Esophagus (tissue), 2 donors: ENCODE measurements around the gene CD300LG. TPM values are rescaled to one million over a fixed set of nuclear protein-coding genes. Genes with fewer than 3 reads are reported as not detected.

Source experiments
- H3K27ac ChIP-seq, 2 donors: one replicate each; pipeline ENCODE4 v1.5.1; 2013; ENCODE audit warnings: low read depth in 2 of 2, mild to moderate bottlenecking in 2 of 2, inconsistent platforms in 1 of 2, low read length in 1 of 2, moderate library complexity in 1 of 2
- H3K27me3 ChIP-seq, 2 donors: one replicate each; pipeline ENCODE4 v1.6.1; 2013; ENCODE audit warnings: low read length in 2 of 2, control low read depth in 1 of 2, mild to moderate bottlenecking in 1 of 2; ENCODE audit not compliant: insufficient read depth in 2 of 2, control insufficient read depth in 1 of 2
- H3K36me3 ChIP-seq, 2 donors: one replicate each; pipeline ENCODE4 v1.6.1; 2013; ENCODE audit warnings: low read length in 1 of 2; ENCODE audit not compliant: control insufficient read depth in 2 of 2, insufficient read depth in 2 of 2
- H3K4me1 ChIP-seq, 2 donors: one replicate each; pipeline ENCODE4 v1.6.1; 2013; ENCODE audit warnings: low read length in 1 of 2; ENCODE audit not compliant: control insufficient read depth in 2 of 2, insufficient read depth in 2 of 2
- H3K4me3 ChIP-seq, 2 donors: one replicate each; pipeline ENCODE4 v1.5.1; 2013; ENCODE audit warnings: low read length in 2 of 2, mild to moderate bottlenecking in 2 of 2, low read depth in 1 of 2, moderate library complexity in 1 of 2
- H3K9me3 ChIP-seq, 2 donors: one replicate each; pipeline ENCODE4 v1.6.1; 2013; ENCODE audit warnings: mild to moderate bottlenecking in 2 of 2, low read depth in 1 of 2, low read length in 1 of 2, moderate library complexity in 1 of 2; ENCODE audit not compliant: control insufficient read depth in 2 of 2, insufficient read depth in 1 of 2
- WGBS, 2 donors: extraction: QIAGEN DNeasy Blood & Tissue Kit; methylation state at CpG; one replicate each; pipeline ENCODE4 v1.1.7; 2013; 5-methylcytosine and 5-hydroxymethylcytosine counted together
- polyA plus RNA-seq, 2 donors: library from polyadenylated mRNA; stranded (reverse); fragments of 200-250 nt; gene quantifications; one replicate each; pipeline ENCODE4 v1.2.3, GENCODE V29; 2013
- donor health status: healthy with polysubstance abuse.
- donor health status: Bipolar disorder and iron deficiency.

The CD300LG gene
- polyA plus RNA-seq, 2 donors, result 0.47 to 0.48 TPM

DNA sequence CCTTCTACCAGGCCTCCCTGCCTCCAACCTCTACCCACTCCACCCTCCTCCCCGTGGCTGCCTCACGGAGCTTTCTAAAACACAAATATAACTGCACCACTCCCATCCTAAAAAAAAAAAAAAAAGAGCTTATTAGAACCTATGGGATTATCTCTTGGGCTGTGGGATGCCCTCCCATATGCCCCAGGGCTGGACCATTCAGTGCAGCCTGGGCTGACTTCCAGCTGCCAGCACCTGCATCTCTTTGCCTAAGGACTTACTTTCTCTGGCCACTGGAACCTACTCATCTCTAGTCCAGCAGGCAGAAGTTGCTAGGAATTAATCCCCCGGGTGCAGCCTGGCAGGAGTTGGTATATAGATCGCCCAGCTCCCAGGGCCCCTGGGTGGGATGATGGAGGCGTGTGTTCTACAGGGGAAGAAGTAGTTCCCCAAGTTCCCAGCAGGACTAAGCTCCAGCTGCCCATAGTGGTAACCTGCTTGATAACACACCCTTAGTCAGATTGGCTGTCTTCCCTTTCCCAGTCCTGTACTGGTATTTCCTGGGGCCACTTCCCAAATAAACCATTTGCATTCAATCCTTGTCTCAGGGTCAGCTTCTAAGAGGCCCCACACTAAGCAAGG, 24.3 kb upstream of the CD300LG start:
- H3K4me1 ChIP-seq, result no peaks in the 10 kb centered on the region
- no peak overlapping the region for H3K4me3 ChIP-seq
- H3K27ac ChIP-seq, result peak overlapping the region in 1 of 2 donors; percentile 41
- H3K27me3 ChIP-seq, result no peaks in the 10 kb centered on the region
- H3K36me3 ChIP-seq, result peaks cover 0 to 11% of the 10 kb centered on the region in 2 donors
- peaks cover 0 to 2% of the 10 kb centered on the region in 2 donors for H3K9me3 ChIP-seq
- 50 to 57% methylated on average over 5 of the region's 5 CpGs for WGBS, 2 donors

DNA sequence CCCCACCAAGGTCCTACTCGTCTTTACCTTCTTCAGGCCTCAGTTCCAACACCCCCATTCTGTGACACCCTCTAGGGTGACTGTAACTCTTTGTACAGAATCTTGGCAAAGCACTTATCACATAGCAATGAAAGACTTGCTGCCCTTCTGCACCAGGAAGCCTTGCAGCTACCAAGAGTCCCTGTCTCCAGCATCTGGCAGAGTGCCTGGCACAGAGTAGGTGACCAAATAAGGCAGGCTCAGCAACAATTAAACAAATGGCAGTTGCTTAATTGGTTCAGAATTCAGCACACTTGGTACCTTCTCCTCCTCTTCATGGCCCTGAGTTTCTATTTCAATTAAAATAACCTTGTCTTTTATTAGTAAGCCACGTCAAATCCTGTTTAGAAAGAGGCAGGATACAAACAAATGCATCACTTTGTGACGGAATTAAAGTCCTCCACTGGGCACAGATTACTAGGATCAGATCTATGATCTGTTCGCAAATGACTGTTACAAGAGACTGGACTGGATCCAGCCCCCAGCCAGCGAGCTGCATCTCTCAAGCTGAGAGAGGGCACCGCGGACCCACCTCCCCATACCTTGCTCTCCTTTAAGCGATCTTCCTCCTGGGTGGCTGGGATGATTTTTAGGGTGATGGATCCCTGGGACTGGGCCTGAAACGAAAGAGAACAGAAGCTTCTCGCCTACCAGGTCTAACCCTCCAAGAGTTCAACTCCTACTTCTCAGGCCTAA, 23.5 kb upstream of the CD300LG start:
- no peaks in the 10 kb centered on the region for H3K4me1 ChIP-seq
- H3K27ac ChIP-seq, result peak overlapping the region; percentile 33 to 52
- H3K36me3 ChIP-seq, result peaks cover 0 to 11% of the 10 kb centered on the region in 2 donors
- H3K27me3 ChIP-seq, result no peaks in the 10 kb centered on the region
- no peak overlapping the region for H3K4me3 ChIP-seq
- H3K9me3 ChIP-seq, result peaks cover 0 to 2% of the 10 kb centered on the region in 2 donors
- WGBS, 2 donors, result 63 to 69% methylated on average over 10 of the region's 10 CpGs

DNA sequence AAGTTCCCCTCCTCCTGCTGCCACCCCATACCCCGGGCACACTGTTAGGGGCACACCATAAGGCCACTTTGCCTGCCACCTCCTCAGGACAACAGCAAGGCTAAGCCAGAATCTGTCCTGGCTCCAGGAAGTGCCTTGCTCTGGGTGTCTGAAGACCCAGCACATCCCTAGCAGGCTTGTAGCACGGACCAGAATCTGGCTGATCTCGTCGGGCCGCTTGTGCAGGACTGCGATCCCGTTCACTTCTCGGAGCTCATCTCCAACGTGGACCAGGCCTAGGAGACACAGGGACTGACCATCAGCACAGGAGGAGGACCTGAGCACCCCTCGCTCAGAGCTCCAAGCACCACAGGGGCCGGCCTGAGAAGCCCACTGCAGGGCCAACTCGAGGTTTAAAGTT, 21.4 kb upstream of the CD300LG start:
- WGBS, 2 donors, result 85 to 88% methylated on average over 11 to 12 of the region's 12 CpGs
- no peaks in the 10 kb centered on the region for H3K27me3 ChIP-seq
- peaks cover 0 to 2% of the 10 kb centered on the region in 2 donors for H3K9me3 ChIP-seq
- no peak overlapping the region for H3K27ac ChIP-seq
- H3K4me1 ChIP-seq, result no peaks in the 10 kb centered on the region
- H3K36me3 ChIP-seq, result peaks cover 0 to 19% of the 10 kb centered on the region in 2 donors
- H3K4me3 ChIP-seq, result no peak overlapping the region

GRCh38 chr17:43826206-43826605, 20.8 kb upstream of the CD300LG start:
- Histone ChIP-seq H3K4me3 (no peak overlapping the region), H3K36me3 (peaks cover under 1 to 14% of the 10 kb centered on the region in 2 donors), H3K9me3 (no peaks in the 10 kb centered on the region), H3K4me1 (no peaks in the 10 kb centered on the region), H3K27me3 (no peaks in the 10 kb centered on the region), H3K27ac (no peak overlapping the region)
- WGBS, 2 donors, result 76 to 85% methylated on average over 7 of the region's 7 CpGs

DNA sequence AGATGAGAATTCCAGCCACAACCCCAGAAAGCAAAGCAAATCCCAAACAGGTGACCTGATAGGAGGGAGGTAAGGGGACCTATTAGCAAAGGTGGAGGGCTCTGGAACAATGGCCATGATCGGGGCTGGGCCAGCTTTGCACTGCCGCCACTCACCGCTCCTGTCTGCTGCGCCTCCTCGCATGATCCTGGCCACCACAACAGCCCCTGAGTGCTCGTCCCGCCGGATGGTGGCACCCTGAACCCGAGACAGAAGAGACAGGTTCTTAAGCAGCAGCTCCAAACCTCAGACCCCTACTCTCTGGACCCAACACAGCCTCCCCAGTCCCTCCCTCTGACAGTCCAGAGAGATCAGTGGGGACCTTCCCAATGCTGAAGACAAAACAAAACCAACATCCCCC, 19.4 kb upstream of the CD300LG start:
- Histone ChIP-seq H3K4me3 (no peak overlapping the region), H3K4me1 (no peaks in the 10 kb centered on the region), H3K9me3 (no peaks in the 10 kb centered on the region), H3K36me3 (peaks cover 3 to 14% of the 10 kb centered on the region in 2 donors), H3K27ac (no peak overlapping the region), H3K27me3 (no peaks in the 10 kb centered on the region)
- WGBS, 2 donors, result 92 to 93% methylated on average over 9 of the region's 9 CpGs

DNA sequence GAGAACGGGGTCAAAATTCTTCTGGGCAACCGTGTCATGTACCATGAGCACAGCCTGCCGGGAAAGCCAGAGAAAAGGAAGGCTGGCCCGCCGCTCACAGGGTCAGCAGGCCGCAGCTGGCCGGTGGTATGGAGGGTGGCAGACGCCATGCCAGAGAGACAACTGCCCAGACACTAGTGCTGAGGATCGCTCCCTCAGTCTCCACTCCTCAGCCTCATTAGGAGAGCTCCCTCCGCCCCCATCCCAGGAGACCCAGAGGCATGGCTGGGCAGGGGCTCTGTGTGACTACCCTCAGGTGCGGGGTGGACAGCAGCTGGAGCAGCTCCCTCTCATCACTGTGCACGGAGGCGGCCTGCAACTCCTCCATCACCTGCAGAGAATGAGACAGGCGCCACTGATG, 17.2 kb upstream of the CD300LG start:
- Histone ChIP-seq H3K9me3 (no peaks in the 10 kb centered on the region), H3K27ac (no peak overlapping the region), H3K36me3 (peaks cover 3 to 14% of the 10 kb centered on the region in 2 donors), H3K27me3 (no peaks in the 10 kb centered on the region), H3K4me3 (no peak overlapping the region), H3K4me1 (peaks cover 0 to 5% of the 10 kb centered on the region in 2 donors)
- 95 to 96% methylated on average over 14 of the region's 14 CpGs for WGBS, 2 donors

DNA sequence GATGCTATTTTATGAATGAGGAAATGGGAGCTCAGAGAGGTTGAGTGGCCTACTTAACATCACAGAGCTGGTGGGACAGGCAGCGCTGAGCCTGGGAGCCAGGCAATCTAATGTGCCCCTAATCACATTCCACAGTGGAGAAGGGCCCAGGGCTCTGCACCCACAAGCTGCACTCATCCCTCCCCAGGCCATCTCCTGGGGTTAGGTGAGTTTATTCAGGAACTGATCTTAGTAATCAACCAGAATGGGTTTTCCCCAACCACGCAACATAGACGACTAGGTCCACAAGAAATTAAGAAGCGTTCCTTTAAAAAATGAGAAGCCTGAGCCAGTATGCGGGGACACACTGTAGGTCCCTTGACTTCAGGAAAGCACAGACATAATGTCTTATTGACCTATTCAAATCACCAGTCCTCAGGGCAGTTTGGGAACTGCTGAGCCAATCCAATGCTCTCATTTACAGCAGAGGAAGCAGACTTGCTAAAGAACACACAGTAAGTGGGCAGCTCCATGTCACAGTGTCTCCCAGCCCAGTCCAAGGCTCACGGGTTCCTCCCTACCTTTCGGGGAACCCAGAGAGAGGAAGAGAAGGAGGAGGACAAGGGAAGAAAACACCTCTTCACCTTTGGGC, 16.4 kb upstream of the CD300LG start:
- no peak overlapping the region for H3K27ac ChIP-seq

GRCh38 chr17:43831633-43832032, 15.3 kb upstream of the CD300LG start:
- Histone ChIP-seq H3K27ac (no peak overlapping the region), H3K27me3 (no peaks in the 10 kb centered on the region), H3K9me3 (no peaks in the 10 kb centered on the region), H3K36me3 (peaks cover 3 to 9% of the 10 kb centered on the region in 2 donors), H3K4me3 (no peak overlapping the region), H3K4me1 (peaks cover 0 to 5% of the 10 kb centered on the region in 2 donors)
- WGBS, 2 donors, result 83 to 87% methylated on average over 8 of the region's 8 CpGs

More for the DNA sequence above, 16.4 kb upstream of the CD300LG start:
- Histone ChIP-seq H3K9me3 (no peaks in the 10 kb centered on the region), H3K27me3 (no peaks in the 10 kb centered on the region), H3K36me3 (peaks cover 3 to 11% of the 10 kb centered on the region in 2 donors), H3K4me3 (no peak overlapping the region), H3K4me1 (peaks cover 0 to 5% of the 10 kb centered on the region in 2 donors)
- 82 to 89% methylated on average over 7 of the region's 7 CpGs for WGBS, 2 donors

GRCh38 chr17:43832168-43832975, 14.6 kb upstream of the CD300LG start:
- Histone ChIP-seq H3K4me3 (peak overlapping the region; percentile 56 to 61), H3K9me3 (no peaks in the 10 kb centered on the region), H3K27me3 (no peaks in the 10 kb centered on the region), H3K27ac (peak overlapping the region; percentile 18 to 27), H3K36me3 (peaks cover 3 to 9% of the 10 kb centered on the region in 2 donors), H3K4me1 (peaks cover 0 to 5% of the 10 kb centered on the region in 2 donors)
- WGBS, 2 donors, result 10 to 14% methylated on average over 33 to 51 of the region's 51 CpGs
